GM18517 (cell line): ENCODE results near the gene IL1R2.

Experiments used
- ATAC-seq: cut with Tn5 transposase; IDR thresholded peaks from one replicate; pipeline ENCODE4 v1.9.1; 2021; ENCODE audit warnings: mild to moderate bottlenecking, moderate library complexity; ENCODE audit not compliant: unreplicated experiment

The IL1R2 gene

DNA sequence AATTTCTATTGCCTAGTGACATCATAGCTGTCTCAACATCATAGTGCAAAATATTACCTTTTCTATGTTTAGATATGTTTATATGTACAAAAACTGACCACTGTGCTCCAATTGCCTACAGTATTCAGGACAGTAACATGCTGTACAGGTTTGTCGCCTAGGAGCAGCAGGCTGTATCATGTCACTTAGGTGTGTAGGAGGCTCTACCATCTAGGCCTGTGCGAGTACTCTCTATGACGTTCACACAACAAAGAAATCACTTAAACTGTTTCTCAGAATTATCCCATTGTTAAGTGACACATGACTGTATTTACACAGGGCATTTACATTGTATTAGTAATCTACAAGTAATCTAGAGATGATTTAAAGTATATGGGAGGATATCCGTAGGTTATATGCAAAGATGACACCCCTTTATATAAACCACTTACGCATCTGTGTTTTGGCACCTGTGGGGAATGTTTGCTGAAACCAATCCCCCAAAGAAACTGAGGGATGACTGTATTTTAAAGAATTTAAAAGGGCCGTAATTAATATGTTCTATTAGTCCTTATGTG lies 24.7 kb downstream of the IL1R2 start:
- no peak for ATAC-seq

DNA sequence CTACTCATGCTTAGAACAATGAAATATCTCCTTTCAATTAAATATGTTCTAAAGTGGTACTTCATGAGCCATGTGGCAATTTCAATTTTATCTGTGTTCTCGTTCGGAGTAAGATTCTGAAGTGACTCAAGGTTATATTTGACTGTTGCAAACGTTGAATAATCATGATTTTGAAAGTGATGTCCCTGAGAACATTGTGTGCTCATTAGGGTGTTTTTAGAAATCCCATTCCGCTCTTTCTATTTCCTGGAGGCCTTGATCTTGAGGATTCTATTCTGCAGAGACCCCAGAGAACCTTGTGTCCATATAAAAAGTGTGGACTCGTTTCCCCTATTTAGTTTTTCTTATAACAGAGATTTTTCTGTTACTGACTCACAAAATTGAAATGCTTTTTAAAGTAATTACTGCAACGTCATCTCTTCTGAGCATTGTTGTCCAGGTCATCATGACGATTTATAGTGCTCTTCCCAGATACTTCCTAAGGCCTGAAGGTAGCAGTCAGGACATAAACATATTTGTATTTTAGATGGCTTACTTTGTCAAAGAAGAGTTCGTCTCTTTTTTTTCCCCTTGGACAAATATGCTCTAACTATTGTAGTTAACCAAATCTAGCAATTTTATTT lies 27.2 kb downstream of the IL1R2 start:
- ATAC-seq = no peak

DNA sequence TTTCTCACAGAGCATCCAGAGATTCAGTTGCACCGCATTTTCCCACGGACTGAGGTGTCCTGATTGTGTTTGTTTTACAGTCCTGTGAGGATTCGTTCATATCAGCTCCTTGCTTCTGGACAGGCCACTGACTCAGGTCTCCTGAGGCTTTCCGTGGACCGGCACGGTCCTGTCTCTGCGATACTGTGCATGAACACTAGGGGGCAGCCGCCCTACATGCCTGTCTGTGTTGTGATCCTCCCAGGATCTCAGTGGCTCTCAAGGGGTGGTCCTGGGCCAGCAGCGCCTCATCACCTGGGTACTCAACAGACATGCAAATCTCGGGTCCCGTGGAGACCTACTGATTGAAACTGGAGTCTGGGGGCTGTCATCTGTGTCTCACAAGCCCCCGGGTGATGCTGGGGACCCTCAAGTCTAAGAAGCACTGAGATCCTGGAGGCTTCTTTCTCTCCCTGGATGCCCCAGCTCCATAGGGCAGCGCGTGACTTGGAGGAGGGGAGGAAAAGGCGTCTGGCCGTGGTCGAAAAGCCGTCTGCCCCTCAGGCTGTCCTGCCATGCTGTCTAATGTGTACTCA lies 28.9 kb downstream of the IL1R2 start:
- ATAC-seq = peak; percentile 49

DNA sequence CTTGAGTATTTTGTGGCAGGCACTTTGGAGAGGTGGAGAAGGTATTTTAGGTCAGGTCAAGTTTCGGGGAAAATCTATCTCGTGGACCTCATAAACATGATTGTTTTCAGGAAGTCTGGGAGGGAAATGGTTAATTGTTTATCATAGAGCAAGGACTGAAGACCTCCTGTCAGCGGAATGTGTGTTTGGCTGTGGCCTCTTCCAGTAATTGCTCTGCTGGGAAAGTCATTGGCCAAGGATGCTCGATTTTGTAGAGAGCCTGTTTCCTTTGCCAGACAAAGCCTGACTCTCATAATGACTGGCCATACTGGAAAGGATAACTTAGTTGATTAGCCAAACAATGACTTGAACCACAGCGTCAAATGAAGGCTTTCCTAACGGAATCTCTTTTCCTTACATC lies 30.0 kb downstream of the IL1R2 start:
- no peak for ATAC-seq

DNA sequence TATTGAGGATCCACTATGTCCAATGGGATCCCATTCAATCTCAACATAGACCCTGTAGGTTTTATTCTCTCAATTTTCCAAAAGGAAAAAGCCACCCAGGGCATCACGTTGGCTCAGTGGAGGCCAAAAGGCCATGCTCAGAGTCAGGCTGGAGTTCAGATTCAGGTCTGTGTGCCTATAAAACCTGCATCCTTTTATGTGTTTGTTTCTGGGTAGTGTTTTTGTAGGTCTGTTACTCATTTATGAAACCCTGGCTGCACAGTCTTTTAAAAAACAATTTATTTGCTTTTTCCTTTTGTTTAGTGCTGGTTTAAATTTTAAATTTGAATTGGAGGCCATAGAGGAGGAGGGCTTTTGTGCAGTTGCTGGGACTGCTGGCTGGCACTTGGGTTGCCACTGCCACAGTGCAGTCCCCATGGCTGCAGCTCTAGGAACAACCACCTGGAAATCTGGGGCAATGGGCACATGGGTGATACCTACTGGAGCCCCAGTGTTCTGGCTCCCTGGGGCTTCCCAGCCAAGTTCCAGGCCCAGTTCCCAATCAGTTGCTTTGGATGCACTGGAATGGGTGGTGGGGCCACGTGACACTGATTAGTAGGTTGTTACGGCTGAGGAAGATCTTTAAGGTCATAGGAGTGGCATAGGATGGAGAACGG lies 31.3 kb downstream of the IL1R2 start:
- ATAC-seq = no peak

DNA sequence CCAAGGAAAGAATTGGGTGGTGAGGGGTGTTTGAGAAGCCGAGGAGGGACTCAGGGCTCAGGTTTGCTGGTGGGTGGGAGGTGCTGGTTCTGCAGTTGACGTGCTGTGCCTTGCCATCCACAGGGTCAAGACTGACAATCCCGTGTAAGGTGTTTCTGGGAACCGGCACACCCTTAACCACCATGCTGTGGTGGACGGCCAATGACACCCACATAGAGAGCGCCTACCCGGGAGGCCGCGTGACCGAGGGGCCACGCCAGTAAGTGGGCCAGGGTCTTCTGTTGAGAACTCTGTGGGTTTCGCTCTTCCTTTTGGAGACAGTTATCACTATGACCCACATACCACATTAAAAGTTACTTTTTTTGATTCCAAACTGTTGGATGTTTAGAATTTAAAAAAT lies 32.6 kb downstream of the IL1R2 start:
- no peak for ATAC-seq

DNA sequence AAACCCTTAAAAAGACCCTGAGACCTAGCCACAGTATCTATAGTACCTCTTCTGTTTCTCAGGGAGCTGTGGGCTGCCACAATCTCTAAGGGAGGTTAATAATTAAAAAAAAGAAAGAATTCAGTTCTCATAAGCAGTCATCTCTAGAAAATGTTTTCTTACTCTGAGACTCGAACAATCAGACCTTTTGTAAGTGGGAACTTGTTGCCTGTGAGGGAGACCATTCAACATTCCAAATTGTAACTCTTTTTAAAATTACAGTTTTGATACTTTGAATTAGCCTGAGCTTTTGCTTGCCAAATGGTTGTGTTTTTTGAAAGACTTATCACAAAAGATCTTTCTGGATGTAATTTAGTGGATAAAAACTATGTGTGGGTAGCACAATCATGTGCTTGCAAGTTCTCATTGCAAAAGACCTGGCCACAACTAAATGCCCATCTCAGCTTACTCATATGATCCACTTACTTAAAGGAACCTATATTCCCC lies 33.3 kb downstream of the IL1R2 start:
- ATAC-seq = peak; percentile 83

DNA sequence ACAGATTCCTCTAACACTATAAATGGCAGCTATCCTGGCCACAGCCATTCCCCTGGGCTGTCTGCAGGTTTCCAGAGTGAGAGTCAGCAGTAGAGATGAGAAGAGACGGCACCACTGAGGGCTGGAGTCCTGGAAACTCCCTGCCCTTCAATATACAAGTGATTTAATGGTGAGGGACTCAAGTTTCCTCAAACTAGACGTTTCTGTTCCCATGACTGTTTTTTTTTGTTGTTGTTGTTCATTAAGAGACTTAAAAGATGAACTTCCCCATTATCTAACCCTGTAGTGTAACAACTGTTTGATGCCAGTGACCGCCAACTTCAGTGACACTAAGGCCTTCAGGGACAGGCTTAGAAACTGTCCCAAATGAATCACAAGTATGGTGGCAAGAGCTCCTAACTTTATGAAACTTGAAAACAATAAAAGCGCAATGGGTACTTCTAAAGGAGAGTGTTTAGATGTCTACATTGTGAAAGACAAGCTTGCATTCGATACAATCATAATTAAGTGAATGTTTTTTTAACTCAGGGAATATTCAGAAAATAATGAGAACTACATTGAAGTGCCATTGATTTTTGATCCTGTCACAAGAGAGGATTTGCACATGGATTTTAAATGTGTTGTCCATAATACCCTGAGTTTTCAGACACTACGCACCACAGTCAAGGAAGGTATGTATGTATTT lies 34.0 kb downstream of the IL1R2 start:
- peak; percentile 52 for ATAC-seq

DNA sequence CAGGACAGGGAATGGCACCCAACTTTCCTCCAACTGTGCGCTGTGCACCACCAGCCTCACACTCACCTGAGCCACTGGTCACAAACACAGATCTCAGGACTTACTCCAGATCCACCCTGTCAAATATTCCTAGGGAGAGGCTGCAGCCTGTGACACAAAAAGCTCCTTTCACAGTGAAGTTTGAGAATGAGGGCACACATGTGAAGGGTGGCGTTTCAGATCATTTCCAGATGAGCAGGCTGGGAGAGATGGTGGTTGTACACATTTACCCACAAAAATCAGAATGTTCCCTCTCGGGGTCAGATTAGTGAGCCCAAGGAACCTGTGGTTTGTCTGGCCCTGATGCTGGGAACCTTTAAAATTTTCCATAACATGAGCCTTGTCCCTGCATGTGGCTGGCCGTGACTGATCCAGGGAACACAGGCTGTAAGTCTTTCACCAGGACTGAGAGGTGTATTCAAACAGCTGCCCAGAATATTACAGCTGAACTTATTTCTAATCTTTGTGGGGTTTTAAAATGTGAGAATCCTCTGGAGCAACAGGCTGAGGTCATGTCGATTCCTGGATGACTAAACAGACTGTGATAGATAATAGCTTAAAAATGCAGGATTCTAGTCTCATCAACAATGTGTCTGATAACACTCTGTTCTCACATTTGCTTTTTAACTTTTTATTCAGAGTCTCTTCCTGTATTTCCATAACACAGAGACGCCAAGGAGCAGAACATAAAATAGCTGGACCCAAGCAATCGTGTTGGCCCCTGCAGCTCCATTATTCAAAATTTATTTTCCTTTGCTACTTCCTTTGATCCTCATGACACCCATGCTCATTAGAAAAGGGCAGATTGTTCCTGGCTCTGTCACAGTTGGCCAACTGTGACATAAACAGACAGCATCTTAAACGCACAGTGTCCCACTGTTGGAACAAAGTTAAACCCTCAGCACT lies 35.5 kb downstream of the IL1R2 start:
- ATAC-seq = no peak

DNA sequence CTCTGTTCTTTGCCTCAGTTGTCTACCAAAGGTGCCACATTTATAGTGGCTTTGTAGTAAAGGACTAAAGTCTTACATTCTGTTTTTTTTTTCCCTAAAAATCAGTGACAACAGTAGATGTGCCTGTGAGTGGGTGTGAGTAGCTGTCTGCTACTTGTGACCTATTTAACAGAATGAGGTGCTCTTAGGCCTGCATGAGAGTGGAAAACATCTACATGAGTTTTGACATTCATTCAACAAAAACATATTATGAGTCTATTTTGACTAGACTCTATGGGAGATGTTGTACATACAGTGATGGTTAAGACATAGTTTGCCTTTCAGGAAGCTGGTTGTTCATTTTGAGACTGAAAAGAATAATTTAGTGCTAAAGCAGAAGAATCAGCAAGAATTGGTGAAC lies 36.7 kb downstream of the IL1R2 start:
- ATAC-seq = no peak

DNA sequence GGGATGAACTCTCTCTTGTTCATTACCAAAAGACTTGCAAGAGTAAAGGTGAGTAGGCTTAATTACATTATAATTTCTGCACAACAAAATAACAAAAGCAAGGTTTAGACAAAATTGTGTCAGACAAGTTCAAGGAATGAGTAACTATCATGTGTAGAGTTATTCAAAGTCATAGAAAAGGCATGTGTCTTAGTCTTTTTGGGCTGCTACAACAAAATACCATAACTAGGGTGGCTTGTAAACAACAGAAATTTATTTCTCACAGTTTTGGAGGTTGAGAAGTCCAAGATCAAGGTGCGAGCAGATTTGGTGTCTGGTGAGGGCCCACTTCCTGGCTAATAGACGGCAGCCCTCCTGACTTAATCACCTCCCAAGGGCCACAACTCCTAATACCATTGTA lies 37.6 kb downstream of the IL1R2 start:
- no peak for ATAC-seq

DNA sequence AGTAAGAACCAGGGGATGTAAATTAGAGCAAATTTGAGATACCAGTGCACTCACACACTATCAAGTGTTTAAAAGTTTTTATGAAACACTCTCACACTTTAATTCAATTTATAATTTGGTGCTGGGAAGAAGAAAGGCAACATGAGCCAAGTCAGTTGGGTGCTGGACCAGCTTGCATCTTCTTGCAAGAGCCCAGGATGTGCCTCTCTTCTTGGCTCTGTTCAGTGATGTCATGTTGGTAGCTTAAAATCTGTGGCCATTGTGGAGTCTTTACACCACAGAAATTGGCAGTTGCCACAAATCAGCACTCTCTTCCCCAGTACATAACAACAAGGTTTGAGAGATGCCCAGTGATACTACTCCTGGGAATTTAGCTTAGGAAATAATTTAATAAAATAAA lies 38.2 kb downstream of the IL1R2 start:
- no peak for ATAC-seq

DNA sequence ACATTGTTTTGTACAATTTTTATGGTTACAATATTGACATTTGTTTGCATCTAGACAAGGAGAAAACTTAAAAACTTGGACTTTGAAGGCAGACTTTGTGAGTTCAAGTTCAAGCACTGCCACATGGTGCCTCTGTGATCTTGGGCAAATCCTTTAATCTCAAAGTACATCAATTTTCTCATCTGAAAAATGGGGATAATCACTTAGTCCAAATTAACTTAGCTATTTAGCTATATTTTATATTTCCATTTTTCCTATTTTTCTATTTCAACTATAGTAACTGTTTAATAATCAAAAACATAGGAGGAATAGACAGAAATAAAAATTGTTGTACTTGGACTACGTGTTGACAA lies 38.7 kb downstream of the IL1R2 start:
- ATAC-seq = no peak

DNA sequence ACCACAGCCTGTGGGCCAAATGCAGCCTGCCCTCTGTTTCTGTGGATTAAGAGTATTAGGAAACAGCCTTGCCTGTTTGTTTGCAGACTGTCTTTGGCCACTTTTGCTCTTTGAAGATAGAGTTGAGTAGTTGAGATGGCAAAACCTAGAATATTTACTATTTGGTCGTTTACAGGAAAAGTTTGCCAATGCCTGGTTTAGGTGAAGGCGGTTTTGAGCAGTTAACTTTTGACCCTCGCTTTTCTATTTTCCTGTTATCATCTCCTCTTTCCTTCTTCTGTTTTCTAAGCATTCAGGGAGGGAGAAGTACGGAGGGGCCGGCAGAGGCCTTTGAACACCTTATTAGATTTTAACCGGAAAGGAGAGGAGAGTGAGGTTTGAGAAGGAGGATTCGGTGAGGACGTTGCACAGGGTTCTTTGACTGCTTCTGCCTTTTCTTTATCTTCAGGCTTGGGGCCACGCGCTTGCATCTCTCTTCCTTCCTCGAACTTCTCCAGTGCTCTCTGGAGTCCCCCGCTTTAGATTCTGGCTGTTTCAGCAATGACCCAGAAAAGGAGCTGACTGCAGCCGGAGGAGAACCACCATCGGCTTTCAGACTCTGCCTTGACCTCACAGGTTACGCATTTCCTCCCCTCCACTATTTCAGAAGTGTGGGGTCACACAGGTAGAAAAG lies 39.2 kb downstream of the IL1R2 start:
- no peak for ATAC-seq

DNA sequence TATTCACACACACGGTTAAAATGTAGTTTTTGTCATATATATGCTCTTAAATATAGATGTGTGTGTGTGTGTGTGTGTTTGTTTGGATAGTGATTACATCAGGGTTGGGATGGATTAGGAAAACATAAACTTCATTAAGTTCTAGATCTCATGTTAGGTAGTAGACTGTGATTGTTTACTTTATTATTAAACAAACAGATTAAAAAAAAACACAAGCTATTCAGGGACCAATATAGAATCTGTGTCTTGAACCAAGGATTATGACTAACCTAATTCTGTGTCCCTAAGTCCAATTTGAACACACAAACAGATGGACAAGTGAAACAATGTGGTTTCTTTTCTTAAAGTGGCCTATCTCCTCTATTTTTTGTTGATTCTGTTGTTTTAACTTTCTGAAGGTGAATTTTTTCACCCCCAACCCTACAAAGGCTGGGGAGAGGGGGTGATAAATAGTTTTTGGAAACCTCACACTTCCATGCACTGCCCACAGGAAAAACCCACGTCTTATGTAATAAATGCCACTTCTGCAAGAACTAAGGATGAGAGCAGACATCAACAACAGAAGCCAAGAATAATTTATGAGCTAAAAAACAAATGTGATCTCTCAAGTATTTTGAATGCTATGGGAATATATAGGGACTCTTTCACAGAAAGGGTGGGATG lies 40.7 kb downstream of the IL1R2 start:
- no peak for ATAC-seq

DNA sequence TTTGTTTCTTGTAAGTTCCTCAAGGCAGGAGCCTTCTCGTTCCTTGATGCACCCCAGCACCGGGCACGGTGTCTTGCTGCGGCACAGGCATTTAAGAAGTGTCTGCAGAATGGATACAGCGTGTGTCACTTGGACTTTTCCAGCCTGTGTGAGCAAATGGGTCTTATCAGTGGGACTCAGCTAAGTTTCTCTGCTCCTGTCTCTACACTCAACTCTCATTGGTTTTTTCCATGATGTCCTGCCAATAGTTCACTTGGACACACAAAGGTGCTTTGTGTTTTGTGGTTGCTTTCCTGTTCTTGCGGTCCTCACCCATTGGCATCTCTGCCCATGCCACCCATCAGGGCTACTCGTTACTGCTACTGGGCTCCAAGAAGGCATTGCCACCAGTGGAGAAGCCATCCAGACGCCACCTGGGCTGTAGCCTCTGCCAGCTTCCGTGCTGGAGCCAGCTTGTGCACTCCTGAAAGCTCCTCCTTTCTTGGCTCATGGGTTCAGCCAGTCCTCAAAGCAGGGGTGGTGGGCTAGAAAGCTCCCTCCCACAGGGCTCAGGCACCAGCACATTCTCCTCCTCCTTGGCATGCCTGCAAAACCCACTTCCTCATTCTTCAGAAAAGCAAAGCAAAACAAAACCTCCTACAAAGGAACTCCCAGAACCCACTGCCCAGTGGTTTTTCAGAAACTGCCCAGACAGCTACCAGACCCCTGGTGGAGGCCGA lies 41.4 kb downstream of the IL1R2 start:
- peak; percentile 94 for ATAC-seq

DNA sequence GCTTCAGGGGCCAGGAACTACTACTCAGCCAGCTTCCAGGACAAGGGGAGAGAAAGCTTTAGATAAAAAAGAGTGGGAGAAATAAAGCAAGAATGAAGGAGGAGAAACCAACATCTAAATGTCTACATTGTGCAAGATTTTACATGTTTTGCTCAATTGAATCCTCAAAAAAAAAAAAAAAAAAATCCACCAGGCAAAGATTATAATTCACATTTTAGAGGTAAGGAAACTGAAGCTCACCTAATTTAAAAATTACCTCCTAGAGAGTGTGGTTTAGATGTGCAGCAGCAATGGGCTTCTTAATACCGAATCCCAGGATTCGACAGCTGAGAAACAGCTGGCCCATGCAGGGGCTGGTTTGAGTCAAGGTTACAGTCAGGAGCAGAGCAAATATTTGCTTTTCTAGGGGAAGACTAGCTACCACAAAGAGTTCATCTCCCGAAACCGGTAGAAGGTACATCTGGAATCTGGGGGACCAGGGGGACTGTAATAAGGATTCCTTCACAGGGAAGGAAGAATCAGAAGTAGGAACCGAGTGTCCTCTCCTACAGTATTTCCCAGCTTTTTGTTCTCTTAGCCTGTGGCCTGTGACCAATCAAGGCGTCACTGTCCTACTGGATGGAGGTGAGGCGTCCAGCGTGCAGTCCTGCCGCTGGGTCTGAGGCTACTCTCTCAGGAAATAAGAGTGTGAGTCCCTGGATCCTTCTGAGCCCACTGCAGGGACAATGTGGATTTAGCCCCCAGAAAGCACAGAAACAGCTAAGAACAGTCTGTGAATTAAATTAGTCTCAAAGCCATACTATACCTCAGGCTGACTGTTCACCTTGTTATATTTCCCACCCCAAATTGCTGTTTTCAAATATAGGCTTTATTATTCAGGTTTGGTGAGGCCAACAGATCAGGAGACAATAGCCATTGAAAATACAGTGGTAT lies 42.3 kb downstream of the IL1R2 start:
- ATAC-seq = no peak
